Superior temporal gyrus (tissue), 1 donor: ENCODE results near the gene ACKR2.
A peak's percentile ranks its signal among the peaks of the same experiment; 100 is the strongest.
"Not testable (repeated sequence)": the region's sequence is repeated elsewhere in the genome, so short reads cannot be mapped to it uniquely, and the experiment has no call there.

Experiments
- DNase-seq: peaks from one replicate; pipeline ENCODE4 v3.0.0-alpha.2; 2016; ENCODE audit errors: extremely low spot score

The ACKR2 gene

GRCh38 chr3:42801048-42801620, 8.1 kb upstream of the ACKR2 start:
- DNase-seq = no peak

DNA sequence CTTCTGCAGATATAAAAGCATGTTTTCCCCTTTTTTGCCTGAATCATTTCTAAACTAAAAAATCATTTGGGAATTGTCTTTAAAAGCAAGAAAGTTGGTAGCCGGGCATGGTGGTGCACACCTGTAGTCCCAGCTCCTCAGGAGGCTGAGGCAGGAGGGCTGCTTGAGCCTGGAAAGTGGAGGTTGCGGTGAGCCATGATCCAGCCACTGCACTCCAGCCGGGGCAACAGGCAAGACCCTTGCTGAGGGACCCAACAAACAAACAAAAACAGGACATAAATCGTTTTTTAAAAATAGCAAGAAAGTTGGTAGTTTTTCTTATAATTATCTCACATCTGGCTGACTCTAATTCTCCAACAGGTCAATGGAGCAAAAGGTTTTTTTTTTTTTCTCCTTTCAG, 7.5 kb upstream of the ACKR2 start:
- DNase-seq = no peak

- DNase-seq = peak; percentile 43
Measured at GRCh38 chr3:42802876-42803413, 6.3 kb upstream of the ACKR2 start.

DNA sequence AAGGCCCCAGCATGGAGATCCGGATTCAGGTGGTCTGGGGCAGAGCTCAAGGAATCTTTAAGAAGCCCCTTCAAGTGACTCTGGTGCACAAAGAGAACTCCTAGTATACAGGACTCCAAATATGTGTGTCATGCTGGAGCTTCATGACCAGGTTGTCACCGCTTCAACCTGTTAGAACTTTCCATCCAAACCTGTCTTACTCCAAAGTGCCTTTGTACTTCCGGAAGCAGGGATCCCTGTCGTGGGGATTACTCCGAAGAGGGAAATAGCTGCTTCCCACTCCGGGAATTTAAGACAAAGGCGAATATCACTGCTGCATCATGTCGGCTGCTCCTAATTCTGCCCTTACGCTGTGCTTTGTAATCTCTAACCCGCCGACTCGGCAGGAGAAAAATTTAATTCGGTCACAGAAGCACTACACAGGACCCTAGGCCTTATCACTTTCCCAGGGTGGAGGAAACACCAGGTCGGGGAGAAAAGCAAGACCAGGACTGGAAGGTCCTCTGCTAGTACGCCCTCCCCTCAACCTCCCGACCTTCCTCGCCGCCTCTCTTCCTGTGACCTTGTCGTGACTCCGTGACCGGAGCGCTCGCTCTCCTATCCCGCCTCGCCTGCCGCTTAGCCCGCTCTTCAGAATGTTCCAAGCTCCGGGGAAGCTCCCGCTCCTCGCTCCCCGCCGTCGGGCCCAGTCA, 5.7 kb upstream of the ACKR2 start:
- DNase-seq = peak; percentile 61

- peak; percentile 97 for DNase-seq
Measured at GRCh38 chr3:42804106-42804830, 5.0 kb upstream of the ACKR2 start, which contains the start of gene HIGD1A. Gene HIGD1A (minus strand): TSS chr3:42804490. CDS start chr3:42794253, 10,237 bp downstream.

DNA sequence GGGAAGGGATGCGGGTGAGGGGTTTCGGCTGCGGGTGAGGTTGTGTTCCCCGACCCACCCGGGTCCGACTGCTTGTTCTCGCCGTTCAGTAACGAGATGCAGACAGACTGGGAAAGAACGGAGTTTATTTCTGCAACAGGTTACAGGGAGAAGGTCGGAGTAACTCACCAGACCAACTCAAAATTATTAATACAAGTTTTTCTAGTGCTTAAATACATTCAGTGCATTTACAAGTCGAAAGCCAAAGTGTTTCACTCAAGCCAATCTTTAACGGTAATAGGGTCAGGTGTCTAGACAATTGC, 4.5 kb upstream of the ACKR2 start:
- no peak for DNase-seq

- peak; percentile 58 for DNase-seq
Measured at GRCh38 chr3:42805141-42805821, 4.0 kb upstream of the ACKR2 start.

GRCh38 chr3:42807929-42808328, 1.3 kb upstream of the ACKR2 start:
- DNase-seq = no peak

DNA sequence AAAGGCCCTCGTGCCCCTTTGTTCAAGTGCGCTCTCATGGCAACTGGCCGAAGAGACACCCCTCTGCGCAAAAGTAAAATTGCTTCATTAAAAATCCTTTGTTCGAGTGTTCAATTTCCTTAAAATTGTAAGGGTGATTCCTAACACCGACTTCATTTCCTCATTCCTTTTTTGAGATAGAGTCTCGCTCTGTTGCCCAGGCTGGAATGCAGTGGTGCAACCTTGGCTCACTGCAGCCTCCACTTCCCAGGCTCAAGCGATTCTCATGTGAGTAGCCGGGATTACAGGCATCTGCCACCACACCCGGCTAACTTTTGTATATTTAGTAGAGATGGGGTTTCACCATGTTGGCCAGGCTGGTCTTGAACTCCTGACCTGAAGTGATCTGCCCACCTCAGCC, 1.5 kb downstream of the ACKR2 start:
- DNase-seq = not testable (repeated sequence)

- DNase-seq = not testable (repeated sequence)
Measured at GRCh38 chr3:42811118-42811883, 2.1 kb downstream of the ACKR2 start.

GRCh38 chr3:42814246-42814645, 5.0 kb downstream of the ACKR2 start:
- no peak for DNase-seq

DNA sequence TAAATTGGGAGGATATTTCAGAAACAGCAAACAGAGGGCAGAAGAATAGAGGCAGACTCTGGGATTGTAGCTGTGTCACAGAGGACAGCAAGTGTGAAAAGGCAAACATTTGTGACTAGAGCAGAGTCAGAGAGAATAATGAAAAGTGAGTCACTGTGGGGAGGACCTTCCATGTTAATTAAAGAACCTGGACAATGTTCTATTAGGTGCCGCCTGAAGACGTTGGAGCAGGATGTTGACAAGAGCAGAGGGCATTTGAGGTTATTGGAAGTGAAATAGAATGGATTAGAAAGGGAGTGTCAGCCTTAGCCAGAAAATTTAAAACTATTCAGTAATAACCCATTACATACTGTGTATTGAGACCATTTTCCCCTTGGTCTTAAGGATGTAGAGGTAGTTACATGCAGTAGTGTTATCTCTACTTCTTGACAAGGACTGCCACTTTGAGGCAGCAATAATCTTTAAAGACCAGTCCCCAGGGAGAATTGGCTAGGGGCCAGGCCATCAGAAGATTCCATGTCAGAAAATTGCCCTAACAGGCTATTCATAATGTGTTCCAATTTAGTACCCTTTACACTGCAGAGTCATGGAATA, 5.8 kb downstream of the ACKR2 start:
- DNase-seq = no peak

- no peak for DNase-seq
Measured at GRCh38 chr3:42815826-42816225, 6.6 kb downstream of the ACKR2 start.

- DNase-seq = no peak
Measured at GRCh38 chr3:42819351-42819965, 10.2 kb downstream of the ACKR2 start.

GRCh38 chr3:42820746-42821051, 11.5 kb downstream of the ACKR2 start:
- DNase-seq = no peak

- DNase-seq = no peak
Measured at GRCh38 chr3:42822828-42823227, 13.6 kb downstream of the ACKR2 start.

DNA sequence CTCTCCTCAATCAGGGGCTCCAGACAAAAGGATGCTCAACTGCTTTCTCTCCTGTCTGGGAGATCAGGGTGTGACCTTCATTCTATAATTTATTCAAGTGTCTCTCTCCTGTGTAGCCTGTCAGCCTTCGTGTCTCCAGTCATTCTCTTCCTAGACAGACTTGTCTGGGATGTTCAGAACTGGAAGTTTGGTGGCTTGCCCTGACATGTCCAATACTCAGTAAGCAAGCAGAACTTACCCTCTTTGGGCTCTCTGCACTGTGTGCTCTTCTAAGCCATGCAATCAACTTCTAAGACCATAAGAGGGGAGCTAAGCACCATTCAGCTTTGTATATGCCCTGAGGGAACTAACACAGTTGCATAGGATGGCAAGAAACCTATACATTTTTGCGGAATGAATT, 14.1 kb downstream of the ACKR2 start:
- DNase-seq = no peak

- no peak for DNase-seq
Measured at GRCh38 chr3:42826141-42826540, 16.9 kb downstream of the ACKR2 start.

GRCh38 chr3:42827023-42827422, 17.8 kb downstream of the ACKR2 start:
- no peak for DNase-seq

- DNase-seq = no peak
Measured at GRCh38 chr3:42827654-42828053, 18.4 kb downstream of the ACKR2 start.

DNA sequence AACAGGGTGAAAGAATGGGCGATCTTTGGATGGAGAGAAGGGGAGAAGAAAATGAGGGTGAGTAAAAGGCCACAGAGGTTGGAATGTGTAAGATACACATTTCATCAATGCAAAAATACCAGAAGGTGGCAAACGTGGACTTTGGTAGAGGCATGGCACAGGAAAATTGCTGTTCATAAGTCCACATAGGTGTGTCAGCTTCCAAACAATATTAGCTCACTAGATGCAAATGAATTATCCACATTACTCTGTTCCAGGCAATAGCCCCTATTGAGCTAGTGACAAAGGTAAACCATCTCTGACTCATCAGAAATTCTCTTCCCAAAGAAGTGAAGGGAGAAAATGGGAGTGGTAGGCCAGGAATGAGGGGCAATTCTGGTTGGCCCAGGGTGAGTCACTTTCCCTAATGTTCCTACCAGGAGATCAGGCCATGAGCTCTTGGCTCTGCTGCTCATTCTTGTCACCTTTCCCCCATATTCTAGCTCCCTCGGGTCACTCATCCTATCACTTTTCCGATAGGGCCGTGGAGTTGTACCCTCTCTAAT, 19.9 kb downstream of the ACKR2 start:
- DNase-seq = no peak
